Measurements from ENCODE around the gene MDM2.

Gene MDM2

DNA sequence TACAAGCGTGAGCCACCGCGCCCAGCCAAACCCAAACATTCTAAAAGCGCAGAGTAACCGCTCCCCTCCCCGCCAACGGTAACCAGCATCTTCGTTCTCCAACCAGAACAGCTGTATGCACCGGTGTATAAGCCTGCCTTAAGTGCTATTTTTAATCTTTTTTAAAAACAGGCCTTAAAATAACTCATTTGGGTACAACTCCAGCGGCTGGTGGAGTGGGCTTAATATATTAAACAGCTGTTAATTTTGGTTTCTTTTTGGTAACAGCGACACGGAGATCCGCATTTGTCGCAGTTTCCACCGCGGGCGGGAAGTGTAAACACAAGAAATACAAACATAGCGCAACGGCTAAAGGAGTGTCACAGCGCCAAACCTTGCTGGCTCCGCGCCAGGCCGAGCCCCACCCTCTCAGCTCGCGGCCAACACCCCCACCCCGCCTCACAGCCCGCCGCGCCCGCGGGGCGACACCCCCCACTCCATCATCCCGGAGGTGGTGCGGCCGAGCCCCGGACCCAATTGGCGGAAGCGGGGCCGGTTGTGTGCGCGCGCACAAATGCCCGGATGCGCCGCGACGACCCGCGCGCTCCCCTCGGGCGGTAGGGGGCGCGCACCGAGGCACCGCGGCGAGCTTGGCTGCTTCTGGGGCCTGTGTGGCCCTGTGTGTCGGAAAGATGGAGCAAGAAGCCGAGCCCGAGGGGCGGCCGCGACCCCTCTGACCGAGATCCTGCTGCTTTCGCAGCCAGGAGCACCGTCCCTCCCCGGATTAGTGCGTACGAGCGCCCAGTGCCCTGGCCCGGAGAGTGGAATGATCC lies at the start of gene MDM2:
MDM2 (plus strand) TSS at position 602 of the 812 bp plus-strand sequence. CDS start 301 bp downstream, outside the sequence.
- FAIRE-seq, result no peak
- peak; percentile 67 for DNase-seq (ENCODE audit: low spot score)

DNA sequence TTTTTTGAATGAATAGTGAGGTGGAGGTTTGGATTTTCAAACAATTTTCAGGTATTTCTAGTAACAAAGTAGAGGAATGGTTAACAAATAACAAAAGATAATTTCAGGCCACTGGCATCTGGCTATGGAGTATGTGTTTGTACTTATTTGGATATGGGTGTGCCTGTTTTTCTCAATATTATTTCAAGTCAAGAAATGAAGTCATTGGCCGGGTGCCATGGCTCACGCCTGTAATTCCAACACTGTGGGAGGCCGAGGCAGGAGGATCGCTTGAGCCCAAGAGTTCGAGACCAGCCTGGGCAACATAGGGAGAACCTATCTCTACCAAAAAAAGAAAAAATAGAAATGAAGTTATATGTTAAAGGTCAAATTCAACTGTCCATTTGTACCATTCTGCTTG lies 48.1 kb upstream of the MDM2 start:
- no peak for FAIRE-seq
- DNase-seq (ENCODE audit: low spot score), result no peak

DNA sequence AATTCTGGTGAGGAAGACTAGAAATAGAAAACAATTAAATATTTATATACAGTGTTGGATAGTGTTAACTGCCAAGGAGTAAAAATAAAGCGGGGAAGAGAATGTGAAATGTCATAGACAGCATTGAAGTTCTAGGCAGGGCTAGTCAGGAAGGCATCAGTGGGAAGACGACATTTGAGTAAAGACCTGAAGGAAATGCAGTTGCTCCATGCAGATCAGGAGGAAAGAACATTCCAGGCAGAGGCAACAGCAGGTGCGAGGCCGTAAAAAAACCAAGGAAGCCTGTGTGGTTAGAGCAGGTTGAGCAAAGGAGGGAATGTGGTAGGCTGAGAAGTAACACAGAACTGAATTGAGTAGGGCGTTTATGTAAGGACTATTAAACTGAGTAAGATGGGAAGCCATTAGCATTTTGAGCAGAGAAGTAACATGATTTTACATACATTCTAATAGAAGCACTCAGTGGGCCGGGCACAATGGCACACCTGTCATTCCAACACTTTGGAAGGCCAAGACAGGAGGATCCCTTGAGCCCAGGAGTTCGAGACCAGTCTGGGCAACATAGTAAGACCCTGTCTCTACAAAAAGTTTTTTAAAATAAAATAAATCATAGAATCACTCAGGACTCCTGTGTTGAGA lies 47.1 kb upstream of the MDM2 start:
- DNase-seq (ENCODE audit: low spot score) (no peak), FAIRE-seq (no peak)

DNA sequence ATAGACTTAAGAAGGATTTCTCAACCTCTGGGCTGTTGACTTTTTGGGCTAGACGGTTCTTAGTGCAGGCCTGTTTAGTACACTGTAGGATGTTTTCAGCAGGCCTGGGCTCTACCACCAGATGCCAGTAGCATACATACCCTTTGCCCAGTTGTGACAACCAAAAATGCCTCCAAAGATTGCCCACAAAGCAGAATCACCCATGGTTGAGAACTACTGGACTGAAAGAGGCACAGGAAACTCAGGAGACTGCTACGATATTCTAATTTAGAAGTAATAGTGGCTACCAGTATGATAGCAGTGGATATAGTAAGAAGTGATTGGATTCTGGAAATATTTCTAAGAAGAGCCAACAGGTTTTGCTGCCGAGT lies 46.5 kb upstream of the MDM2 start:
- FAIRE-seq (no peak), DNase-seq (ENCODE audit: low spot score) (no peak)

DNA sequence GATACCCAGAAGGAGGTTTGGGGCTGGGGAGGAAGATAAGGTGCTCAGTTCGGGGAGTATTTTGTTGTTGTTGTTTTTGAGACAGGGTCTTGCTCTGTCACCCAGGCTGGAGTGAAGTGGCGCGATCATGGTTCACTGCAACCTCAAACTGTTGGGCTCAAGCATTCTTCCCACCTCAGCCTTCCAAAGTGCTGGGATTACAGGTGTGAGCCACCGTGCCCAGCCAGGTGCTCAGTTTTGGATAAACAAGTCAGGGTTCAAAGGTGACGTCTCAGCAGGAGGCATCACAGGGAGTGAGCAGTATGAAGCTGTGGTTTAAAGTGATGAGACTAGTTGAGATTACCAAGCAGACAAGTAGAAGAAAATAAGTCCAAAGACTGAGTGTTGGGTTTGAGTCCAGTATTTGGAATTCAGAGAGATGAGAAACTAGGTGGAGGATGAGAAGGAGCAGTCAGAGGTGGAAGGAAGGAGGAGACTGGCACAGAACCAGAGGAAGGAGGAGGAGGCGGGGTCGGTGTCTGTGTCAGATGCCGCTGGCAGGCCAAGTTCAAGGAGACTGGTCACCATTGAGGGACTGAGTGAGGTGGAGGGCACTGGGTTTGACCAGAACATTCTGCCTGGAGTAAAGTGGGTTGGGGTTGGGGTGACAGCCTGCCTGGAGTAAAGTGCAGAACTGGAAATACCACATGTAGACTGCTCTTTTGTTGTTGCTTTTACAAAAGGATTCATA lies 45.9 kb upstream of the MDM2 start:
- FAIRE-seq (no peak), DNase-seq (ENCODE audit: low spot score) (no peak)

DNA sequence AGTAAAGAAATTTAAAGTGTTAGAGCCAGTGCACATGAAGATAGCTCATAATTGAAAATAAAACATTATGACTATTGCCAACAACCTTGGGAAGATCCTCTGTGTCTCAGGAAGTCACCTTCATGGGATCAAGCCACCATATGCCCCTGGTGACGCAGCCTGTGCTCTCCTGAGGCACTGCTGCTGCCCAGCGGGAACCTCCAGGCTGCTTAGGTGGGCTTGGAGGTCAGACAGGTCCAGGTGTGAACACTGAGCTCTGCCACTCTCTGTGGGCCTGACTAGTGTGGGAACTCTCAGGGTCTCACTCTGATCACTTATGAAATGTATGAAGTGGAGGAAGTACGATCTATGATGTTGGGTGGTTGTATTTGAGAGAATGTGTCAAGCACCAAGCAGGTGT lies 45.3 kb upstream of the MDM2 start:
- FAIRE-seq (no peak), DNase-seq (ENCODE audit: low spot score) (no peak)

DNA sequence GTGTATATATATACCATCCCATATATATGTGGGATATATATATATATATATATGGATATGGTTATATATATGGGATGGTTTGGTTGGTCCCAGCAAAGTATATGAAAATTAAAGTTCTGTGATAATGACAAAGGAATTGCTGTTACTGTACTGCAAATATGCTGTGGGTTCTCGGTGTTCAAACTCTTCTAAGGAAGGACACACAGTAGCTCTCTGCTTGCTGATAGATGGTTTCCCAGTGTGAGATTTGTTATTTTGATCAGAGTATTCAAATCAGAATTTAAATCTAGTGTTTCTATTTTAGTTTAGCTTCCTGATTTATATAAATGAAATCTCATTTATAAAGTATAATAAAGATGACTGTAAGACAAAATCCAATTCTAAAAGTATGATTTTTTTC lies 42.3 kb upstream of the MDM2 start:
- DNase-seq (ENCODE audit: low spot score), result no peak
- FAIRE-seq, result no peak

DNA sequence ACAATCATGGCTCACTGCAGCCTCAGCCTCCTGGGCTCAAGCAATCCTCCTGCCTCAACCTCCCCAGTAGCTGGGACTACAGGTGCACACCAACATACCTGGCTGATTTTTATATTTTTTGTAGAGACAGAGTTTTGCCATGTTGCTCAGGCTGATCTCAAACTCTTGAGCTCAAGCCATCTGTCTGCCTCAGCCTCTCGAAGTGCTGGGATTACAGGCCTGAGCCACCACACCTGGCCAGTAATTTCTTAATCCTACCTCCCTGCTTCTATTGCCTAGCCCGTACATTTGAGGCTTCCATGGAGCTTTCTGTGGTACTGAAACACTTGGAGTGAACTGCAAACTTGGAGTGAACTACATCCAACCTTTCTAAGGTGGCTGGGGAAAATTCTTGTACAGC lies 41.3 kb upstream of the MDM2 start:
- FAIRE-seq (no peak), DNase-seq (ENCODE audit: low spot score) (no peak)

DNA sequence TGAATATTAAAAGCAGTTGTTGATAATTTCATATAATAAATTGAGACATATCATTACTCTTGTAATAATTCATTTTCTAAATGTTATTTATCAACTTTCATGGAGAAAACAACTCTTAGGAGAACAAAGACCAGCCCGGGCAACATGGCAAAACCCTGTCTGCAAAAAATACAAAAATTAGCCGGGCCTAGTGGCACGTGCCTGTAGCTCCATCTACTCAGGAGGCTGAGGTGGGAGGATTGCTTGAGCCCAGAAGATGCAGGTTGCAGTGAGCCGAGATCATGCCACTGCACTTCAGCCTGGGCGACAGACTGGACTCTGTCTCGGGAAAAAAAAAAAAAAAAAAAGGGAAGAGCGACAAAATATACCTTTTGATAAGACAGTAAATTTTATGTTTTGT lies 40.8 kb upstream of the MDM2 start:
- FAIRE-seq (no peak), DNase-seq (ENCODE audit: low spot score) (no peak)

DNA sequence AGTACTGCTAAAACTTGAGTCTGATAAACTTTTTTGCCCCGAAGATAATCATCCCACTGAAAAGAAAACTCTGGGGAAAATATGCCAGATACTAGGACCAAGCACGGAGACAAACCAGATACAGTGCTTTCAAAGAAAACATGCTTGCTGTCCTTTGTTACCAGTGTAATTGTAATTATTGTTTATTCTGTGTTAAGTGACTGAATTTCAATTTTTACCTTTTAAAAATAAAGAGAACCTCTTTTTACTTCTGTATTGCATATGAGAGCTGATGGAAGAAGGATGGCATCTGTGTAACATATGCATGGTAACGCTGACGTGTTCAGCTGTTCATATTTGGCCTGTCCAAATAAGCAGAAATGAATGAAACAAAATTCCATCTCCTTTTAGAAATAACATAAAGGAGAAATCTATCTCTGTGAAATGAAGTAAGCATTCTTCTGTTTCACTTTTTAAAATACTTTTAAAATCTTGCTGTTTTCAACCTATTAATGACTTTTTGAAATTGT lies 39.5 kb upstream of the MDM2 start:
- DNase-seq (ENCODE audit: low spot score), result no peak
- FAIRE-seq, result no peak

DNA sequence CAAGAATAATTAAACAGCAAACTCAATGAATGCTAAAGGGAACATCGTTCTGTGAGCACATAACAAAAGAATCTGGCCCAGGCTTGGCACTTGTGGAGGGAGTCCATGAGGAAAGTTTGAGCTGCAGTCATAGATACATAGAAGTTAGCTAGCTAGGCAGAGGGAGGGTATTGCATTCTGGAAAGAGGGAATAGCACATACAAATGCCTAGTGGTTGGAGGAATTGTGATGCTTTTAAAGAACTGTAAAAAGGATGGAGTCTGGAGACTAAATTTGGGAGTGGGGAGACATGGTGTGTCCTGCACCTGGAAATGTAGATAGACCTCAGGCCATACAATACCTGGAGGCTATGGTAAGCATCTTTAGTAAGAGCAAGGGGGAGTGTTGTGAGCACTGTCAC lies 38.0 kb upstream of the MDM2 start:
- FAIRE-seq (no peak), DNase-seq (ENCODE audit: low spot score) (no peak)

DNA sequence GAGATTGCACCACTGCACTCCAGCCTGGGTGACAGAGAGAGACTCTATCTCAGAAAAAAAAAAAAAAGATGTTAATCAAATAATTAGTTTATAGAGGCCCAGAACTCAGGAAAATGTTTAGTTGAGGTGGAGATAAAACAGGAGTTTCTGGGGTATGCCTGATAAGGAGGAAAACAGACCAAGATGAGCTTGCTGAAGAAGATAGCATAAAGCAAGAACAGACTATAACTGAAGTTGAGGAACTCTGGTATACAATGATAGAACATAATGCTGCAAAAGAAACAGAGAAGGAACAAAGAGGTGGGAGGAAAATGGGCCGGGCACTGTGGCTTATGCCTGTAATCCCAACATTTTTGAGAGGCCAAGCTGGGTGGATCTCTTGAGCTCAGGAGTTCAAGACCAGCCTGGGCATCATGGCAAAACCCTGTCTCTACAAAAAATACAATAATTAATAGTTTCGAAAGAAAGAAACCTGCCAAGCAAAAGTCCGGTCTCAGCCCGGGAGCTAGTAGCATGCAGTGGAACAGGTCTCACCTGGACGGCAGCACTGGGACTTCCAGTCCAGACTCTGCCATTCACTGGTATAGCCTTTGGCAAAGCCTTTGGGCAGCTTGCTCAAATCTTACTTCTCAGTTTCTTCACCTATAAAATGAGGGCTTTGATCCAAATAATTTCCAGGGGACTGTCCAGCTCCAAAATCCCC lies 36.6 kb upstream of the MDM2 start:
- no peak for FAIRE-seq

DNA sequence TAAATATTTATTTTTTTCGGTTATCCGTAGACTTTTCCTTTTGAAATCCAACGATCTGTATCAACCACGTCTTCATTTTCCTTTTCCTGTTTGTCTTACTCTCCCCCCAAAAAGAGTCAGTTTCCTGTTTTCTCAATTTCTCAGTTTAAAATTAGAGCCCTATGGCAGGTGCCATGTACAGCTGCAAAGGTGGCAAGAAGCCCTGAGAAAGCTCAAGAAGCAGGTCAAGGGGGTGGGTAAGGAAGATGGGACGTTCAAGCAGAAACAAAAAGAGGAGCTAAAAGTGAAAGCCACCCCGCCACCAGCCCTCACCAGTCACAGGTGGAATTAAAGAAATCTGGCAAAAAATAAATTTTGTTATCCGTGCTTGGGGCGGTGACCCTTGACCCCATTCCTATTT lies 35.3 kb upstream of the MDM2 start:
- FAIRE-seq, result no peak

More for the DNA sequence above, 36.6 kb upstream of the MDM2 start:
- no peak for DNase-seq (ENCODE audit: low spot score)

DNA sequence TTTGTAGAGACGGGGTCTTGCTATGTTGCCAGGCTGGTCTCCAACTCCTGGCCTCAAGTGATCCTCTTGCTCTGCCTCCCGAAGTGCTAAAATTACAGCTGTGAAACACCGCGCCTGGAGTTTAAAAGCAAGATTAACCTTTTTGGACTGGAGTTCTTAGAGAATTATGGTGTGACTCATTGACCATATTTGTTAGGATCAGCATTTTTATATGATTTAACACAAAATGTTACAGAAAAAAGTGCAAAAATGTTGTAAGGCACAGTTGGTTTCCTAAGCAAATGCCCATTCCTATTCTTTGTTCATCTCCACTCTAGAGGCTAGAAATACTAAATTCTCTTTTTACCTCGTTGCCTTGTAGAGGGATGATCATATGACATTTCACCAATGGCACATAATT lies 34.4 kb upstream of the MDM2 start:
- FAIRE-seq, result no peak
- DNase-seq (ENCODE audit: low spot score), result no peak

More for the DNA sequence above, 35.3 kb upstream of the MDM2 start:
- DNase-seq (ENCODE audit: low spot score), result no peak

DNA sequence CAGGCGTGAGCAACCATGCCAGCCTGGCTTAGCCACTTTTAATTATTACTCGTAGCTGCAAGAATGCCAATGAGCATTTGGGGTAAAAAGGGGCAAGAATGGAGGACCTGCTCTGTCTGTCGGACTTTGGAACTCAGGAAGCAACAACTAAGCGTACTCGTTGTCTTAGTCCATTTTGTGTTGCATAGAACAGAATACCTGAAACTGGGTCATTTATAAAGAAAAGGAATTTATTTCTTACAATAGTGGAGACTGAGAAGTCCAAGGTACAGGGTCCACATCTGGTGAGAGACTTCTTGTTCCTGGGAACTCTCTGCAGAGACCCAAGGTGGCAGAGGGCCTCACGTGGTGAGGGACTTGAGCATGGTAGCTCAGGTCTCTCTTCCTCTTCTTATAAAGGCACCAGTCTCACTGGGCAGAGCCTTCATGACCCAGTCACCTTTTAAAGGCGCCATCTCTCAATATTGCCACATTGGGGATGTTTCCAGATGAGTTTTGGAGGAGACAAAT lies 32.8 kb upstream of the MDM2 start:
- FAIRE-seq (no peak), DNase-seq (ENCODE audit: low spot score) (no peak)

DNA sequence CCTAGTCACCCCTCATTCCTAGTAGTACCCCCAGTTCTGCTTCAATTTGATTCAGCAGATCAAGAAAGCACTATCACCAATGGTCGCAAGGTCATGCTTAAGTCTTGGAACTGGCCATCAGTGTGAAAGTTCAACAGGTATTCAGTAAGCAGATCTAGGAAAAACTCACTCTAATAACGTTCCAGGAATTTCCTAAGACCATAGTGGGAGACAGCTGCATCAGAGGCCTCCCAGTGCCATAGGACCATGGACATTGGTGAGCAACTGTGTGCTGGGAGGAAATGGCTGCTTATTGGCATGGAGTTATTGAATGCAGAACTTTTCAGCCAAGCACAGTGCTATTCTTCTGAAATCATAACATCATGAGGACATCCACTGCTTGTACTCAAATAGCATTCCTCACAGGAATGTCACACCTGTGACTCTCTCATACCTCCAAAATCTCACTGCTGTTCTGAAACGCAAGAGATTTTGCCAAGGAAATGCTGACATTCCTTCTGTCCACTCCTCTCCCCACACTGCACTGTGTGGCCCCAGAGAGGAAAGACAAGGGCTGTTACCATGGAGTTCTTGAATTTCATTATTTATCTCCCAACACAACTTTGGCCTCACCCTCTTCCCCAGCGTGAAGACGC lies 30.9 kb upstream of the MDM2 start:
- DNase-seq (ENCODE audit: low spot score) (no peak), FAIRE-seq (no peak)

DNA sequence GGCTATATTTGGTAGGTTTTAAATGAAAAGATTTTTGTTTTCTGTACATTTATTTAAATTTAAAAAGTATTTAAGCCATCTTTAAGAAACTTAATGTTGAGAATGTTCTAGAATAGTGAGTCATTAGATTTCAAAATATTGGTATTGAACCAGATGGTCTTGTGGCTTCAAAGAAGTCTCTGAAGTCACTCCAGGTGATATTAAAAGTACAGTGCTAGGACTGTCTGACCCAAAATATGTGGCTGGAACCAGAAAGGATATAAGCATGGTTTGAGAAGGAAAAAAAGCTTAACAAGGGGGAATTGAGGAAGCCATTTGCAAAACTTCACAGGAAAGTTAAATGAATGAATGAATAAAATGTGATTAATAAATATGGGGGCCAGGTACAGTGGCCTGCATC lies 28.7 kb upstream of the MDM2 start:
- FAIRE-seq (no peak), DNase-seq (ENCODE audit: low spot score) (no peak)

DNA sequence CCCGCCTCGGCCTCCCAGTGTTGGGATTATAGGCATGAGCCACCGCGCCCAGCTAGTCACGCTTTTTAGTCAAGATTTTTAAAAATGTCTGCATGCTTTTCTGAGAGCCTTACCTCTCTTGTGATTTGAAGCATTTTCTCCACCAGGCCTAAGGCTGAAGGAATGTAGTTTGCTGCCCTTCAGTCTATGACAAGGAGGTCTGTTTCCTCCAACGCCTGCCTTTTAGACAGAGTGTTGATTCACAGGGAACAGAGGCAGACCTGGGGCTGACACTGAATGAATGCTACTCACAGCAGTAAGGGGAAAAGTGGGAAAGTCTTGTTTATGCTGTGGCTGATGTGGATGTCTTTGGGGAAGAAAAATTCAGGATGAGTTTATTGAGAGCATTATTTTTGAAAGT lies 27.2 kb upstream of the MDM2 start:
- no peak for FAIRE-seq
- DNase-seq (ENCODE audit: low spot score), result no peak

DNA sequence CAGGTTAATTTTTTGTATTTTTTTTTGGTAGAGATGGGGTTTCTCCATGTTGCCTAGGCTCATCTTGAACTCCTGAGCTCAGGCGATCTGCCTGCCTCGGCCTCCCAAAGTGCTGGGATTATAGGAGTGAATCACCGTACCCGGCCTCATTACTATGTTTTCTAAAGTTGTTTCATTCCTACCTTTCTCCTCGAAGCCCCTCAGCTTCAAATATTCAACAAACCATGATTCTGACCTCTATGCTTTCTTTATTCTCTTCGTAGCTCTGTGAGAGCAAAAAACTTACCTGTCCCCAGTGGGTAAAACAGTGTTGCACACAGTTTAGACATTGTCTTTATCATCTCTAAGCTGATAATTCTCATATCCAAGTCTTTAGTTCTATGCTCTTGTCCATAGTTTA lies 26.2 kb upstream of the MDM2 start:
- FAIRE-seq (no peak), DNase-seq (ENCODE audit: low spot score) (no peak)

DNA sequence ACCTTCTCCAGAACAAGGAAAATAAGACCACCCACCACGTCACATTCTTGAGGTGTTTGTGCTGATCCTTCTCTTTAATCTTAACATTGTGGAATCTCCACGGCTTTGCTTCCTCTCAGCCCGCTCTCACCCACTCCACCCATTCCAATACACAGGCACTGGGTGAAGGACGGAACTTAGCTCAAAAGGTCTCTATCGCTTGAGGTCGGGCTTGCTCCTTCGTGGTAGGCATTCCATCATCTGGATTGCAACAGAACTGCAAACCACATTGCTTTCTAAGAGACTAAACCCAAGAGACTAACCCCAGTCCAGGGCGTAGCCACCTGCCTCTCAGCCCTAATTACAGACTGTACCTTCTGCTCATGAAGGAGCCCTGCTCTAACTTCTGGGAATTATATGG lies 24.0 kb upstream of the MDM2 start:
- DNase-seq (ENCODE audit: low spot score), result no peak
- FAIRE-seq, result no peak

DNA sequence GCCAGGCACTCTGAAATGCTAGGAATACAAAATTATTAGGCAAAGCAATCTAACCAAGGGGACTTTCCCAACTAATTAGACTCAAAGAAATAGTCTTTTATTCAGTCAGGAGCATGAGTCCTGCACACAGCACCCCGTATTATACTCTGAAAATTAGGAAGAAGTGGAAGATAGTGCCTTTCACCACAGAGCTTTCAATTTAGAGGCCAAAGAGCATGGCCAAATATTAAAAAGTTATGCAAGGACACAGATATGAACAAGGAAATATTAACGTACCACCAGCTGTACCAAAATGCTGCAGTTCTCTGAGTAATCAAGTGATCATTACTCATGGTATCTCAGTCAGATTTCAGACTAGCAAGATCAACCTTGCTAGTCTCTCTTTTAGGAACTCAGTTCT lies 22.6 kb upstream of the MDM2 start:
- no peak for DNase-seq (ENCODE audit: low spot score)

More for the DNA sequence above, 22.6 kb upstream of the MDM2 start:
- FAIRE-seq, result no peak
